GM15510 (cell line): ENCODE results near the gene MAP4K3.

ENCODE experiments used
- POLR2A ChIP-seq: IDR thresholded peaks from 3 replicates; pipeline ENCODE4 v1.6.1; 2011; ENCODE audit warnings: borderline replicate concordance; ENCODE audit not compliant: insufficient read length; ENCODE audit errors: extremely low read depth

Gene MAP4K3

DNA sequence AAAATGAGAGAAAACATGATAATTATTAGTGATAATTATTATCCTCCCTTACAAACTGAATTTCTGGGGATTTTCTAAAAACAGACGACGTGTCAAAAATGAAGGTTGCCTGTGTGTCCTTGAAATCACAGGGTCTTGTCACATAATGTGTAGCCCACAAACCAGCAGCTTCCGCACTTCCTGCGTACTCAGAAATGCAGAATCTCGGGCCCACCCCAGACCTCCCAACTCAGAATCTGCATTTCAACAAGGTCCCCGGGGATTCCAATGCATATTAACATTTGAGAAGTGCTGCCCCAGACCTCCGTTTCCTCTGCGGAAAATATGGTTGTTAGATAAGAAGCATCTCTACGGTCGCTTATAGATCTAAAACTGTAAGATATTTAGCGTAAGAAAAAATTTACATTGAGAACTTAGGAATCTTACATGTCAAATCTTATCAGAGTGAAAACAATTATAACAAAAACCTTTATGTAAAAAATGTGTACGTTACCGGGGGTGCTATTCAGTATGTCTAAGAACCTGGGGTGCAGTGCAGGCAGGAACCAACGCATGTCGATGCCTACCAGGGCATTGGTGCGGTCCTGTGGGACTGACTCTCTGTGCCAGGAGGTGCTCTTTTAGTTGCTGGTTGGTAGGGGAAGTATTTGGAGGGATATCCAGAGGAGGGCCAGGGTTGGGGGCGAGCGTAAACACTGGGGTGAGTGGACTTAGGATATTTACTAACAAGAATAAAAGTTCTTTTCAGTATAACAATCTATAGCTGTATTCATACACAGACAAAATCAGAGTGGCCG lies 208.5 kb downstream of the MAP4K3 start:
- TF ChIP-seq POLR2A = no peak

DNA sequence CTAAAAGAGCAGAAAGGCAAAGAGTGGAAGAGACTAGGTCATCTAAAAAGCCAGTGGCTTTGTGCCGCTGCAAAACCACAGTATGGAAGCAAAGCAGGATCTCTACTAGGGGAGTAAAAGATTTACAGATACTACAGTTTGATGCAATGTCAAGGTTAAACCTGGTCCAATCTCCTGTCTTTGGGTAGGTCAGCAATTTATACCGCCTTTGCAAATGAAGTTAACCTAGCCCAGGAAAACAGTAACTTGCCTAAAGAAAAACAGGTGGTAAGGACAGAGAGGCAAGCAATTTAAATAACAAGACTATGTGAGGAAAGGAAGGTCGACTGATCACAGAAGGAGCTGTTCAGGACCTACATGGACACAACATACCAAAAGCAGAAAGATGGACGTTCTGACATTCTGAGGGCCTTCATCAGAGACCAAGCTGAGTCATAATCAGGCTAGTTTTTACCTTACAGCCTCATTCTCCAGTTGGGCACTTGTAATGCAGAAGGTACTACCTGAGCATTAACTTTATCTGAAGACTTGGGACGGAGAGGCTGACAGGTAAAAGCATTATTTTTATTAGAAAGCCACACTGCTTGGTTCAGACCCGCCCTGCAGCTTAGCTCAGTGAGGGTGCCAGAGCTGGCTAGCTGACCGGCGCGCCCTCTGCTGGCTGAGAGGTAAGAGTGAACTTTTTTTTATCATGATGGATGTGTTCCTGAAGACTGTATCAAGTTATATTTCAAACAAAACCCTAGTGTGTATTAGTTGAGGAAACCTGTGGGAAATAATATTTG lies 209.3 kb downstream of the MAP4K3 start:
- TF ChIP-seq POLR2A = no peak

DNA sequence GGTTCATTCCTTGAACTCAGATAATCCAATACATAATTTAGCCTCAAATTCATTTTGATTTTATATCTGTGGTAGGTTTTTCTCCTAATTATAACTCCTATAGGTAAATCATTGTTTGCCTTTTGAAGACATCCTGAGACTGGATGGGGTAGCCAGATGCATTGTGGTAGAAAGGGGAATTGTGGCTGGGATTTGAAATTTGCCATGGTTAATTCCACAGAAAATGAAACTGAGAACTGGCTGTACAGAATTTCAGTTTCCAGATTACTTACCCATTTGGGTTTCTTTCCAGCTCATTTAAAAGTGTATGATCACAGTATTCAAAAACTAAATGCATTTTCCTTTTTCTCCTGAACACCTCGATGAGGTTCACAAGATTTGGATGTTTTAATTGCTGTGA lies 211.5 kb downstream of the MAP4K3 start:
- TF ChIP-seq POLR2A = no peak

DNA sequence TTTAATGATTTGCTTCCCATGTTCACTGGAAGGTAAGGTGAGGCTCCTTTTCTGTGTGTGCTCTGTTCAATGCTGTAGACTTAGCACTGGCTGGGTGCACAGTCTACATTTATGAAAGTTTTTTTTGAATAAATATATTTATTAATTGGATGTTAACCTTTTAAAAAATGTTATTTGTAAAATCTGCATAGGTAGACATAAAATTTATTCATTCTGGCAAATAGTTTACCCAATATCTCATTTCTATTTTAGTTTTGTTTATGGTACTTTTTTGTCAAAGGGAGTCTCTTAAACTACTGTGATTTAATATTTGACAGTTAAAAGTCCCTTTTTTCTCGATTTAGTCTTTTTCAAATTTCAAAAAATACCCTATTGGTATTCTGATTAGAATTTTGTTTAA lies 213.2 kb downstream of the MAP4K3 start:
- no peak for TF ChIP-seq POLR2A

DNA sequence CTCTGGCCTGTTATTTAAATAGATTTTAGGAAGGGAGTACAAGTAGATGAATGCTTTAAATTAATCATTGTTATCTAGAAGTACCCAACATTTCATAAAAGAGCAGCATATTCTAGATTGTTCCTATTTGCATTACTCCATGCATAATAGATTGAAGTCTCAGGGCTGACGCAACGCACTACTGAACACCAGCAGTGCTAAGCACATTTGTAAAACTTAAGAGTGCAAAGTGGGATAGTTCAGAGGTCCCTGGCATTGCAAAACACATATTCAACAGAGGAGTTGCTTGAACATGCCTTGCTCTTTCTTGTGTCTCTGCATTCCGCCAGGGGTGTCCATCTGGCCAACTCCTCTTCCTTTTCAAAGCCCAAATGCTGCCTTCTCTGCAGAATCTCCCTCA lies 215.6 kb downstream of the MAP4K3 start:
- no peak for TF ChIP-seq POLR2A

DNA sequence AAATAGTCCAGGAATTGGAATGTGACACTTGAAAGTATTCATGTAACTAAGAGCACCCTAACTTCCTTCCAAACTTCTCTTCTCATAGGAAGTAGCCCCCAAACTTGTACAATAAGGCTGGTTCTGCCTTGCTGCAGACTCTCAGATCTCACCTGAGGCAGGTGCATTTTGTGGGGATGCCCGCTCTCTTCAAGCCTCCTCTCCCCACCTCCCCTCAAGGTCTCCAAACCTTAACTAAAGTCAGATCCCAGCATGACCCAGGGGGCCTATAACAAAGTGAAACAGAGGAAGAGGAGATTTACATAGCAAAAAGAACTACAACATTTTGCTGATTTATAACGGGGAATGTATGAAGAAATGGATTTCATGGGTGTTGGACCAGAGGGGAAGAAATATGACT lies 216.9 kb downstream of the MAP4K3 start:
- no peak for TF ChIP-seq POLR2A

DNA sequence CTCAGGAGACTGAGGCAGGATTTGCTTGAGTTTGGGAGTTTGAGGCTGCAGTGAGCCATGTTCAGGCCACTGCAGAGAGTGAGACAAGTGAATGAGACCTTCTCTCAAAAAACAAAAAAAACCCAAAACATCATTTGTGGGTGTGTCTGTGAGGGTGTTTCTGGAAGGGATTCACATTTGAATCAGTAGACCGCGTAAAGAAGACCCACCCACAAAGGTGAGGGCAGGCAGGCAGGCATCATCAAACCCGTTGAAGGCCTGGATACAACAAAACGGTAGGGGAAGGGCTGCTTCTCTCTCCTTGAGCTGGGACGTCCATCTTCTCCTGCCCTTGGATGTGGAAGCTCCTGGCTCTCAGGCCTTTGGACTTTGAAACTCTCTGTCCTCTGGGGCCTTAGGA lies 218.7 kb downstream of the MAP4K3 start:
- no peak for TF ChIP-seq POLR2A

DNA sequence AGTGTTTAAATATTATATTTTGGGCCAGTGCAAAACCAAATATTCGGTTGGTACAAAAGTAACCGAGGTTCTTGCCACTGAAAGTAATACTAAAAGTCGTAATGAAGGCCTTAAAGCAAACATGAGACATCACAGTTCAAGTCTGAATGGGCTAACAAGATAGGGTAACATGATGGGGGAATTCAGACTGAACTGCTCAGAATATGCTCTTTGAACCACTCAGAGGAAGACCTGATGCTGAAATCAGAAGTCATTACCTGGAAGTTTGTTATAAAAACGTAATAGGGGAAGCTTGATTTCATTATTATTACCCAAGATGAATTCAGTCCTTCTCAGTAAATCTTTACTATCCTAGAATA lies 219.9 kb downstream of the MAP4K3 start:
- TF ChIP-seq POLR2A = no peak

DNA sequence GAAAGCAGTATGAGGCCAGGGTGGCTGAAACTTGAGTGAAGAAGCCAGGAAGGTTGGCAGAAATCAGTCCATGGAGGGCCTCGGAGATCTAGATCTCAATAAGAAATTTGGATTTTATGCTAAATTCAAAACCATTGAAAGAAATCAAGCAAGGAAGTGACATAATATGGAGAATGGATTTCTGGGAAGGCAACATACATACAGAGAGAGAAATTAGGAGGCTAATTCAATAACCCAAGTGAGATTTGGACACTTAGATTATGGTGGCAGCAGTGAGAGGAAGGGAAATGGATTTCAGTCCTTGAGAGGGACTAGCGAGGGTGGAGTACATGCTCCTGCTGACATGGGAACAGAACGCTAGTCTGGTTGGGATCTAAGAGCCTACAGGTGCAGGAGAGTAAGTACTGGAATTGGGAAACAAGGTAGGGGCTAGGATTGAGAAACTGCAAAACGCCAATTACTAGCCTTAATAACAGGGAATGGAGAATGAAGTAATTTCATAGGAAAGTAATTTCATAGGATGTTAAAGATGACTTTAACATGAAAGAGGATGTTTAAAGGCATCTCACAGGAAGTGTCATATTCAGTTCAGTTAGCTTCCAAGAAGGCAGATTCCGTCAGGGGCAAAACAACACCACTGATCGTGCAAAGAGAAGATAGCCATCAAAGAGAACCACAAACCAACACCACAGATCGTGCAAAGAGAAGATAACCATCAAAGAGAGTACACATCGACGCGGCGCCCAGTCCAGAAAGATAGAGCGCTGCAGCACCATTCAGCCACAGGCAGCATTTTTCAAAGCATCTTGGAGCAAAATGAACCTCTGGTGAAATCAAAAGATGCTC lies 220.5 kb downstream of the MAP4K3 start:
- no peak for TF ChIP-seq POLR2A

DNA sequence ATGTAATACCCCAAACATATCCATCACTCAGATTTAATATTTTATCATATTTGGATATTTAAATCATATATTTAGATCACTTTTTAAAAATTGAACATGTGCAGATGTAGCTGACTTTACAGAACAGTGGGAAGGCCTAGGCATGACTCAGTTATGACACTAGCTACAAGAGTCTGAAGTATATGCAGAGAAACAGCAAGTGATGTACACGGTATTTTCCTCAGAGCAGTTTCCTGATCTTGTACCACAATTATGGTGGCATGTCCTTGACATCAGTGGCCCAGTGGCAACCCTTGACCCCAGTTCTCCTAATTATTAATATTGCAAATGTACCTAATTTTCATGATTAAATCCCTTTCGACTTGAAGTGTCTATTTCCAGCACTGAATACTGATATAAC lies 221.5 kb downstream of the MAP4K3 start:
- no peak for TF ChIP-seq POLR2A

DNA sequence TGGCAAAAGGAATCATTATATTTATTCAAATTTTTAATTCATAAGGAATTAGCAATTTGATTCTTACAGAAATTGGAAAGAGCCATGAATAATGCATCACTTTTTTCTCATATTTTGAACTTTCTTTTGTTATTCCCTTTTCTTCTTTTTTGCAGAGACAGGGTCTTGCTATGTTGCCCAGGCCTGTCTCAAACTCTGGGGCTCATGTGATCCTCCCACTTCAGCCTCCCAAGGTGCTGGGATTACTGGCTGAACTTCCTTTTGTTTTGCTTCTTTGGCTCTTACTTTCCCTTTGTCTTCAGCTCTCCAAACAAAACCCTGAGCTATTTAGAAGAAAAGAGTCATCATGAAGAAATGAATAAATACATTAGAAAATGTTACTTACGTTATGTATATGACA lies 224.1 kb downstream of the MAP4K3 start:
- TF ChIP-seq POLR2A = no peak

DNA sequence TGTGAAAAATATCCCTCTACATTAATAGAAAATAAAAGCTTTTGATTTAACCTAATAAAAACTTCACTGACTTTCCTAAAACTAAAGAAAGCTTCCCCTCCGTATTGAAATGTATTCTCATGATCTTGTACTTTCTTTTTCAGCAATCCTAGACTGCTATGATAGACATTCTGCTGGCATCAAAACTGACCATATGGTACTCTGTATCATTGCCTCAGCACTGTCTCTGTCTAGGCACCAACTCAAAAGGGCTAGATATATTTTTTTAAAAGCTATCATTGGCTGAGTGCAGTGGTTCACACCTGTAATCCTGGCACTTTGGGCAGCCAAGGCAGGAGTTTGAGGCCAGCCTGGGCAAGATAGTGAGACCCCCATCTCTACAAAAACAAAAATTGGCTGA lies 226.2 kb downstream of the MAP4K3 start:
- no peak for TF ChIP-seq POLR2A

DNA sequence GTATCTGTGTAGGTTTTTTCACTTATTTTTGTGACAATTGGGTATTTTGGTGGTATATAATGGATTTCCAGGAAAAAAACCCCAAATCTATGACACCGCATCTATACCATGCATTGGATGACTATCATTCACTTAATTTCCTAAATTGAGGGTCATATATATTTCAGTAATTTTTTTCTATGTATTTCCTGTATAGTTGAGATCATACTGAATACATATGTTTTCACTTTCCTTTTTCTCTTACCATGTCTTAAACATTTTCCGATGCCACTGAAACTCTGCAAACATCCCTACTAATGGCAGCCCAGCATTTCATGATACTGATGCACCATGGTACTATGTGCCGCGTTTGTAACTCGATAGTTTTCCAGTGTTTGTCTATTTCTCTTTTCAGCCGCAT lies 233.7 kb downstream of the MAP4K3 start:
- no peak for TF ChIP-seq POLR2A

DNA sequence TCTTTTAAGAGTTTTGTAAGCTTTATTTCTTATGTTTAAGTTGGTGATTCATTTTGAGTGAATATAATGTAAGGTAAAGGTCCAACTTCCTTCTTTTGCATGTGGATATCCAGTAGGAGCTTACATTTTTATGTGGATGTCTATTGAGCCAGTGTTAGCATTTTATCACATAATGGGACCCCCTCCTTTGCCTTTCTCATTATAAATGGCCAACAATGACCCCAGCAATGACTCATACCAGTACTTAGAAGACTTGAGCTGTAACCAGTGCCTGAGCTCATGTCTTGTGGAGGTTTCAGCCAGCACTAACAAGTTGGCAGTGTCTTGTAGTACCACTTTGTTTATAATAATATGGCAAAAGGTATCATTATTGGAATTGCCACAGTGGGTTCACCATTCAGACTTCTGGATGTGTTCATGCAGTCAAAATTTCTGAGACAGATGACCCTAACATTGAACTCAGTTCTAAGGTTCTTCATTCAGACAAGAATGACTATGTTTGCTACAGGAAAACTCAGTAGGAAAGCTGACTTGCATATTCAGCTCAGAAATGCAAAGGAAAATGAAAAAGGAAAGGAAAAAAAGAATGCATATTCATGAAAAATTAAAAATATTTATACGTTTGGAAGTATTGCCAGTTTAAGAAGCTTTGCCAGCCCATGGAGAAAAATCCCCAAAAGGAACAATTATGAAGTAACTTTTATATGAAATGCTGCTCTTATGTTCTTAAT lies 234.3 kb downstream of the MAP4K3 start:
- no peak for TF ChIP-seq POLR2A
